Neural cell (in vitro differentiated cells): ENCODE measurements around the gene TUBD1. TPM values are rescaled to one million over a fixed set of nuclear protein-coding genes. Genes with fewer than 3 reads are reported as not detected.

Source experiments
- H2AFZ ChIP-seq: fragments of 200-600, 300-800 bp; sonication (generic), shearing (Covaris generic); 2 replicates; pipeline ENCODE4 v1.6.0; 2014; ENCODE audit warnings: low read depth, mild to moderate bottlenecking, antibody characterized with exemption, low read length, moderate library complexity
- H3F3A ChIP-seq: fragments of 200-600 bp; shearing (Covaris generic); 2 replicates; pipeline ENCODE4 v1.6.1; 2016; ENCODE audit warnings: mild to moderate bottlenecking, moderate library complexity, mixed read lengths, antibody characterized with exemption, low read length; ENCODE audit not compliant: insufficient read depth, poor library complexity, severe bottlenecking
- H3K27ac ChIP-seq: fragments of 200-600, 300-800 bp; sonication (generic), shearing (Covaris generic); 2 replicates; pipeline ENCODE4 v1.5.1; 2014; ENCODE audit warnings: mild to moderate bottlenecking, low read length, moderate library complexity
- H3K27me3 ChIP-seq: fragments of 300-800, 200-600 bp; sonication (generic), shearing (Covaris generic); 2 replicates; pipeline ENCODE4 v1.6.0; 2014; ENCODE audit warnings: mild to moderate bottlenecking, low read depth, low read length, moderate library complexity; ENCODE audit not compliant: insufficient read depth
- H3K36me3 ChIP-seq: fragments of 300-800, 200-600 bp; sonication (generic), shearing (Covaris generic); 2 replicates; pipeline ENCODE4 v1.5.1; 2014; ENCODE audit warnings: mild to moderate bottlenecking, antibody characterized with exemption, low read length, moderate library complexity; ENCODE audit not compliant: insufficient read depth
- H3K4me2 ChIP-seq: fragments of 300-800, 200-600 bp; sonication (generic), shearing (Covaris generic); 2 replicates; pipeline ENCODE4 v1.6.0; 2014; ENCODE audit warnings: mild to moderate bottlenecking, low read length
- H3K4me3 ChIP-seq: fragments of 300-800, 200-600 bp; sonication (generic), shearing (Covaris generic); 2 replicates; pipeline ENCODE4 v1.5.1; 2014; ENCODE audit warnings: mild to moderate bottlenecking, low read length, moderate library complexity
- H3K79me2 ChIP-seq: fragments of 200-600 bp; shearing (Covaris generic); replicated peaks from 2 replicates; pipeline ENCODE4 v1.6.0; 2014; ENCODE audit warnings: mild to moderate bottlenecking, low read length, moderate library complexity; ENCODE audit not compliant: insufficient read depth
- H3K9ac ChIP-seq: fragments of 300-800, 200-600 bp; sonication (generic), shearing (Covaris generic); 2 replicates; pipeline ENCODE4 v1.6.1; 2016; ENCODE audit warnings: mild to moderate bottlenecking, low read length, mixed read lengths
- H3K9me2 ChIP-seq: fragments of 200-600 bp; shearing (Covaris generic); 2 replicates; pipeline ENCODE4 v1.6.1; 2016; ENCODE audit warnings: mild to moderate bottlenecking, low read length, mixed read lengths; ENCODE audit not compliant: insufficient read depth
- H3K9me3 ChIP-seq: fragments of 200-600, 300-800 bp; sonication (generic), shearing (Covaris generic); 2 replicates; pipeline ENCODE4 v1.6.1; 2016; ENCODE audit warnings: mild to moderate bottlenecking, mixed run types, low read length, moderate library complexity, mixed read lengths
- H4K20me1 ChIP-seq: fragments of 200-600 bp; shearing (Covaris generic); 2 replicates; pipeline ENCODE4 v1.6.1; 2016; ENCODE audit warnings: mild to moderate bottlenecking, mixed run types; ENCODE audit not compliant: insufficient read depth
- CTCF ChIP-seq: fragments of 450-650 bp; IDR thresholded peaks from 2 replicates; pipeline ENCODE4 v1.5.1; 2014; ENCODE audit warnings: antibody characterized with exemption, mild to moderate bottlenecking, moderate library complexity; ENCODE audit not compliant: poor library complexity, severe bottlenecking
- EP300 ChIP-seq: fragments of 450-650 bp; conservative IDR thresholded peaks from 2 replicates; pipeline ENCODE4 v1.6.1; 2014; ENCODE audit warnings: antibody characterized with exemption, mild to moderate bottlenecking, moderate library complexity; ENCODE audit not compliant: poor library complexity, severe bottlenecking
- EZH2 ChIP-seq: fragments of 200-600, 300-800 bp; shearing (Covaris generic), sonication (generic); IDR thresholded peaks from 2 replicates; pipeline ENCODE4 v1.6.1; 2014; ENCODE audit warnings: antibody characterized with exemption, low read length, borderline replicate concordance, mild to moderate bottlenecking; ENCODE audit not compliant: insufficient read depth, poor library complexity, severe bottlenecking
- MXI1 ChIP-seq: fragments of 450-650 bp; conservative IDR thresholded peaks from 2 replicates; pipeline ENCODE4 v1.6.1; 2014; ENCODE audit warnings: antibody characterized with exemption, mild to moderate bottlenecking; ENCODE audit not compliant: poor library complexity, severe bottlenecking
- POLR2AphosphoS5 ChIP-seq: IDR thresholded peaks from 2 replicates; pipeline ENCODE4 v1.6.1; 2012
- RAD21 ChIP-seq: fragments of 450-650 bp; conservative IDR thresholded peaks from 2 replicates; pipeline ENCODE4 v1.6.1; 2014; ENCODE audit warnings: antibody characterized with exemption, mild to moderate bottlenecking, moderate library complexity
- REST ChIP-seq: IDR thresholded peaks from 2 replicates; pipeline ENCODE4 v1.6.1; 2012; ENCODE audit warnings: borderline replicate concordance
- SMC3 ChIP-seq: fragments of 450-650 bp; conservative IDR thresholded peaks from 2 replicates; pipeline ENCODE4 v1.6.1; 2014; ENCODE audit warnings: antibody characterized with exemption, mild to moderate bottlenecking, moderate library complexity; ENCODE audit not compliant: poor library complexity
- TAF1 ChIP-seq: IDR thresholded peaks from 2 replicates; pipeline ENCODE4 v1.6.1; 2012; ENCODE audit warnings: low read depth
- polyA plus RNA-seq: library from polyadenylated mRNA; depleted of rRNA; stranded (reverse); fragments of >200 nt; gene quantifications from 2 replicates; pipeline ENCODE4 v1.2.3, GENCODE V29; 2014

The TUBD1 gene
- polyA plus RNA-seq, 1 donor from 2014 or later, result 12.3 TPM

GRCh38 chr17:59848778-59849177 is 44.0 kb downstream of the TUBD1 start:
- no peak for TF ChIP-seq EZH2
- TF ChIP-seq EP300, result no peak
- no peak for TF ChIP-seq MXI1
- no peak for TF ChIP-seq TAF1
- no peak for TF ChIP-seq CTCF
- TF ChIP-seq REST, result no peak
- TF ChIP-seq SMC3, result no peak
- TF ChIP-seq RAD21, result no peak
- TF ChIP-seq POLR2AphosphoS5, result no peak
- no peaks in the 10 kb centered on the region for H3K27me3 ChIP-seq
- no peaks in the 10 kb centered on the region for H3F3A ChIP-seq
- no peaks in the 10 kb centered on the region for H3K36me3 ChIP-seq
- no peak overlapping the region for H3K27ac ChIP-seq
- no peak overlapping the region for H2AFZ ChIP-seq
- no peaks in the 10 kb centered on the region for H3K9me3 ChIP-seq
- no peak overlapping the region for H3K9ac ChIP-seq
- no peaks in the 10 kb centered on the region for H3K79me2 ChIP-seq
- H3K9me2 ChIP-seq, result no peaks in the 10 kb centered on the region
- no peaks in the 10 kb centered on the region for H4K20me1 ChIP-seq
- H3K4me3 ChIP-seq, result no peak overlapping the region
- H3K4me2 ChIP-seq, result no peak overlapping the region

GRCh38 chr17:59848385-59848668 is 44.4 kb downstream of the TUBD1 start:
- TF ChIP-seq RAD21 (no peak), EP300 (no peak), SMC3 (no peak), POLR2AphosphoS5 (no peak), EZH2 (no peak), MXI1 (no peak), REST (no peak)
- Histone ChIP-seq H3K27ac (no peak overlapping the region), H4K20me1 (no peaks in the 10 kb centered on the region), H3K9me2 (no peaks in the 10 kb centered on the region), H2AFZ (no peak overlapping the region), H3K4me3 (no peak overlapping the region), H3K79me2 (no peaks in the 10 kb centered on the region), H3F3A (no peaks in the 10 kb centered on the region), H3K27me3 (no peaks in the 10 kb centered on the region), H3K36me3 (no peaks in the 10 kb centered on the region), H3K9me3 (no peaks in the 10 kb centered on the region), H3K9ac (no peak overlapping the region), H3K4me2 (no peak overlapping the region)
